Testis (tissue), 3 donors: Measurements from ENCODE around the gene NEURL1B. TPM values are rescaled to one million over a fixed set of nuclear protein-coding genes. Genes with fewer than 3 reads are reported as not detected.

Source experiments
- DNase-seq: peaks from one replicate; pipeline ENCODE4 v3.0.0-alpha.2; 2019
- H3K27ac ChIP-seq, 2 donors: fragments of 200-600 bp; sonication (generic); one replicate each; pipeline ENCODE4 v1.5.1; 2019
- H3K27me3 ChIP-seq: fragments of 200-600 bp; sonication (generic); one replicate; pipeline ENCODE4 v1.5.1; 2019
- H3K36me3 ChIP-seq: fragments of 200-600 bp; sonication (generic); one replicate; pipeline ENCODE4 v1.5.1; 2017; ENCODE audit warnings: low read depth; ENCODE audit errors: missing control alignments
- H3K4me1 ChIP-seq: fragments of 200-600 bp; sonication (generic); one replicate; pipeline ENCODE4 v1.5.1; 2019
- H3K4me3 ChIP-seq, 2 donors: fragments of 200-600 bp; sonication (generic); one replicate each; pipeline ENCODE4 v1.5.1; 2017 to 2019
- H3K9me3 ChIP-seq: fragments of 200-600 bp; sonication (generic); one replicate; pipeline ENCODE4 v1.5.1; 2017
- POLR2A ChIP-seq: fragments of 450-650 bp; IDR thresholded peaks from one replicate; pipeline ENCODE4 v1.6.1; 2017; ENCODE audit warnings: antibody characterized with exemption, mild to moderate bottlenecking, moderate library complexity
- WGBS, 2 donors: methylation state at CpG; one replicate each; pipeline ENCODE4 v1.1.5; 2018; 5-methylcytosine and 5-hydroxymethylcytosine counted together
- intact Hi-C: fragments of 100-400 bp; cut with DNase I; formaldehyde crosslinking; loops from one replicate; pipeline ENCODE4 v1.15.1; 2023; ENCODE audit warnings: low total_unique reads
- polyA plus RNA-seq: library from polyadenylated mRNA; stranded (reverse); fragments of 350-450 nt; fragmentation: Illumina TruSeq; extraction: RNeasy Lipid Tissue Mini Kit (QIAGEN cat#74804); gene quantifications from one replicate; pipeline ENCODE4 v1.2.3, GENCODE V29; 2014; ENCODE audit warnings: low read depth, low replicate concordance; ENCODE audit not compliant: insufficient read depth
- total RNA-seq, 2 donors: library from RNA; depleted of rRNA; stranded (reverse); fragments of >200 nt; gene quantifications; one replicate each; pipeline ENCODE4 v1.2.3, GENCODE V29; 2016
- TF ChIP-seq, protein P1 (sequence below), 3 experiments: fragments of 450-650 bp in 2 of 3; fragments of 200-600 bp in 1 of 3; sonication (generic) in 1 of 3; IDR thresholded peaks; one replicate each; pipeline ENCODE4 v1.5.1; 2016 to 2019; ENCODE audit warnings: antibody characterized with exemption in 3 of 3, mild to moderate bottlenecking in 2 of 3, moderate library complexity in 1 of 3

NEURL1B gene
- total and polyA plus RNA-seq, 3 donors from 2014 or later: 15.8 to 18.1 (median 17.1) TPM

DNA sequence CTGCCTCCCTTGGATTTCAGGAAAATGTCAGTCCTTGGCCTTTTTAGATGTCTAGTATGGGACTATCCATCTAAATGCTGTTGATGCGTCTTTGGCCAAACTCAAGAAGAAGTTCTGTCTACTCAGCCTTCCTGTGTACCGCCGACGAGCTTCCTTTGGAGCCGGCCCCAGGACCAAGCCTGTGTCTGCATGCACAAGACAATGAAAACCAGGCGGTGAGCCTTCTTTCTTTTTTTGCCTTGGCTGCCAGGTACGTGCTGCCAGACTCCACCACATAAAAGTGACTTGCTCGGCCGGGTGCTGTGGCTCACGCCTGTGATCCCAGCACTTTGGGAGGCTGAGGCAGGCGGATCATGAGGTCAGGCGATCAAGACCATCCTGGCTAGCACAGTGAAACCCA lies 6.0 kb upstream of the NEURL1B start:
- DNase-seq: no peak
- Histone ChIP-seq H3K4me3 (no peak overlapping the region), H3K4me1 (peaks cover 7% of the 10 kb centered on the region), H3K36me3 (no peaks in the 10 kb centered on the region), H3K27ac (no peak overlapping the region), H3K27me3 (no peaks in the 10 kb centered on the region), H3K9me3 (no peaks in the 10 kb centered on the region)
- intact Hi-C loops: no loop called here
- TF ChIP-seq POLR2A: no peak
- TF ChIP-seq, protein P1, sequence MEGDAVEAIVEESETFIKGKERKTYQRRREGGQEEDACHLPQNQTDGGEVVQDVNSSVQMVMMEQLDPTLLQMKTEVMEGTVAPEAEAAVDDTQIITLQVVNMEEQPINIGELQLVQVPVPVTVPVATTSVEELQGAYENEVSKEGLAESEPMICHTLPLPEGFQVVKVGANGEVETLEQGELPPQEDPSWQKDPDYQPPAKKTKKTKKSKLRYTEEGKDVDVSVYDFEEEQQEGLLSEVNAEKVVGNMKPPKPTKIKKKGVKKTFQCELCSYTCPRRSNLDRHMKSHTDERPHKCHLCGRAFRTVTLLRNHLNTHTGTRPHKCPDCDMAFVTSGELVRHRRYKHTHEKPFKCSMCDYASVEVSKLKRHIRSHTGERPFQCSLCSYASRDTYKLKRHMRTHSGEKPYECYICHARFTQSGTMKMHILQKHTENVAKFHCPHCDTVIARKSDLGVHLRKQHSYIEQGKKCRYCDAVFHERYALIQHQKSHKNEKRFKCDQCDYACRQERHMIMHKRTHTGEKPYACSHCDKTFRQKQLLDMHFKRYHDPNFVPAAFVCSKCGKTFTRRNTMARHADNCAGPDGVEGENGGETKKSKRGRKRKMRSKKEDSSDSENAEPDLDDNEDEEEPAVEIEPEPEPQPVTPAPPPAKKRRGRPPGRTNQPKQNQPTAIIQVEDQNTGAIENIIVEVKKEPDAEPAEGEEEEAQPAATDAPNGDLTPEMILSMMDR (IDR thresholded peaks at IDR 0.05): no peak
- WGBS, 2 donors: 95 to 97% methylated on average over 12 of the region's 12 CpGs

DNA sequence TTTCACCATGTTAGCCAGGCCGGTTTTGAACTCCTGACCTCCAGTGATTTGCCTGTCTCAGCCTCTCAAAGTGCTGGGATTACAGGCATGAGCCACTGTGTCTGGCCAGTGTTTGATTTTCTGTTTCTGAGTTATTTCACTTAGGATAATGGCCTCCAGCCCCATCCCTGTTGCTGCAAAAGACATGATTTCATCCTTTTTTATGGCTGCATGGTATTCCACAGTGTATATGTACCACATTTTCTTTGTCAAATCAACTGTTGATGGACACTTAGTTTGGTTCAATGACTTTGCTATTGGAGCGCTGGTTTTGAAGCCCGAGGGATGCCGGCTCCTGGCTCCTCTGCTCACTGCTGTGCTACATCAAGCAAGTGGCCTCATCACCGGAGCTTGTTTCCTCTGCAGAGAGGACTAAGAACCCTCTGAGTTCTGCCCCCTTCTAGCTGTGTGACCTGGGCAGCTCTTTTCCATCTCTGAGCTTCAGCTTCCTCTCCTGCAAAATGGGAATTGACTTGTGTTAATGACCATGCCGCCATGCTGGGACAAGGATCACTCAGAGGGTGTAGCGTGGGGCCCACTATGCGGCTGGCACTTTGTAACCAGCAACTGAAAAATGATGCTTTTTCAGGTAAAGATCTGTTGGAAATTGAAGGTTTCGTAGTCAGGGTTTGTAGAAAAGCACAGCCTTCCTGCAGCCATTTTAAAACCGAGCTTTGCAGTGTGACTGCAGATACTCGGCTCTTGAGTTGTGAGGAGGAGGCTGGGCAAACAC lies 4.6 kb upstream of the NEURL1B start:
- no peak overlapping the region for H3K27ac ChIP-seq
- TF ChIP-seq, protein P1 (IDR thresholded peaks at IDR 0.05): no peak
- no peak for TF ChIP-seq POLR2A
- intact Hi-C loops: no loop called here
- no peaks in the 10 kb centered on the region for H3K9me3 ChIP-seq
- DNase-seq: no peak
- no peaks in the 10 kb centered on the region for H3K27me3 ChIP-seq
- H3K4me1 ChIP-seq: peaks cover 6% of the 10 kb centered on the region
- H3K36me3 ChIP-seq: no peaks in the 10 kb centered on the region
- H3K4me3 ChIP-seq: no peak overlapping the region
- 90 to 93% methylated on average over 11 of the region's 11 CpGs for WGBS, 2 donors

DNA sequence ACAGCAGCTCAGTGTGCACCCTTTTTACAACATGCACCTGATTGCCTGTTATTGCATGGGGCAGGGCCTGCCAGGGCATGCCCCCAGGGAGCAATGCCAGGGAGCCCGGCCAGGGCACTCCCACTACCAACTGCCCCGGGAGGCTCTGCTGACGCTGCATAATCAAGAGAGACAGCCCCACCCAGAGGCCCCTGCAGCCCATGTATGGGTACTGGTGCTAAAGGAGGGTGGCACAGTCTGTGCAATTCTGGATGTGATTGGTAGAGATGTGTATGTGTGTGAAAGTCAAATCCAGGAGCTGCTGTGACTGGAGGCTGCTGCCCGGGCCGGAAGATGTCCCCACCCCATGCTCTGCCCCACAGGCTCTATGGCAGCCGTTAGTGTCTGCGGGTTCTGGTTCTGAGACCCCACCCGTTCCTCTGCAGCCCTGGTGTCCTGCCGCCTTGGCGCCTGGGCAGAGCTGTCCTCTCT lies 3.9 kb upstream of the NEURL1B start:
- WGBS, 2 donors: 76 to 82% methylated on average over 7 to 10 of the region's 10 CpGs

DNA sequence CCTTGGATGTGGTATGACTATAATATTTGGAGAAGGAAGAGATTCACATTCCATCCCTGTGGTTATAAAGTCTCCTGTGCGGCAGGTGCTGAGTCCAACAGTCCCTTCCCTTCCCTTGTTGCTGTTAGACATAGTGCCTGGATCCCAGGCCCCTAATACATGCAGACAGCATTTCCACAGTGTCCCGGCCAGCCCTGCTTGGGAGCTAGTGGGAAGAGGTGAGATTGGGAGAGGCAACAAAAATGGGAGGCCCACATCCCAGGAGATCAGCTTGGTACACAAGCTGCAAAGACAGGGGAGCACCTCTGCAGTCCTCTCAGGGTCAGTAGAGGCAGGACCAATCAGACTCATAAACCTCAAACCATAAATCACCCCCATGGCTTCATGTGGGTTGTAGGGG lies 3.3 kb upstream of the NEURL1B start:
- TF ChIP-seq POLR2A: no peak
- TF ChIP-seq, protein P1 (IDR thresholded peaks at IDR 0.05): no peak
- H3K36me3 ChIP-seq: no peaks in the 10 kb centered on the region
- intact Hi-C loops: no loop called here
- H3K4me1 ChIP-seq: peaks cover 6% of the 10 kb centered on the region
- no peaks in the 10 kb centered on the region for H3K27me3 ChIP-seq
- 85 to 93% methylated on average over 2 of the region's 2 CpGs for WGBS, 2 donors
- H3K4me3 ChIP-seq: no peak overlapping the region
- H3K9me3 ChIP-seq: no peaks in the 10 kb centered on the region
- no peak for DNase-seq
- no peak overlapping the region for H3K27ac ChIP-seq

More for the DNA sequence above, 3.9 kb upstream of the NEURL1B start:
- H3K4me3 ChIP-seq: no peak overlapping the region
- TF ChIP-seq, protein P1 (IDR thresholded peaks at IDR 0.05): no peak
- no peak for TF ChIP-seq POLR2A
- no peak for DNase-seq
- H3K4me1 ChIP-seq: peaks cover 6% of the 10 kb centered on the region
- H3K9me3 ChIP-seq: no peaks in the 10 kb centered on the region
- H3K36me3 ChIP-seq: no peaks in the 10 kb centered on the region
- intact Hi-C loops: no loop called here
- no peak overlapping the region for H3K27ac ChIP-seq
- no peaks in the 10 kb centered on the region for H3K27me3 ChIP-seq
